ENCODE measurements around the gene CSTA.

CSTA gene

DNA sequence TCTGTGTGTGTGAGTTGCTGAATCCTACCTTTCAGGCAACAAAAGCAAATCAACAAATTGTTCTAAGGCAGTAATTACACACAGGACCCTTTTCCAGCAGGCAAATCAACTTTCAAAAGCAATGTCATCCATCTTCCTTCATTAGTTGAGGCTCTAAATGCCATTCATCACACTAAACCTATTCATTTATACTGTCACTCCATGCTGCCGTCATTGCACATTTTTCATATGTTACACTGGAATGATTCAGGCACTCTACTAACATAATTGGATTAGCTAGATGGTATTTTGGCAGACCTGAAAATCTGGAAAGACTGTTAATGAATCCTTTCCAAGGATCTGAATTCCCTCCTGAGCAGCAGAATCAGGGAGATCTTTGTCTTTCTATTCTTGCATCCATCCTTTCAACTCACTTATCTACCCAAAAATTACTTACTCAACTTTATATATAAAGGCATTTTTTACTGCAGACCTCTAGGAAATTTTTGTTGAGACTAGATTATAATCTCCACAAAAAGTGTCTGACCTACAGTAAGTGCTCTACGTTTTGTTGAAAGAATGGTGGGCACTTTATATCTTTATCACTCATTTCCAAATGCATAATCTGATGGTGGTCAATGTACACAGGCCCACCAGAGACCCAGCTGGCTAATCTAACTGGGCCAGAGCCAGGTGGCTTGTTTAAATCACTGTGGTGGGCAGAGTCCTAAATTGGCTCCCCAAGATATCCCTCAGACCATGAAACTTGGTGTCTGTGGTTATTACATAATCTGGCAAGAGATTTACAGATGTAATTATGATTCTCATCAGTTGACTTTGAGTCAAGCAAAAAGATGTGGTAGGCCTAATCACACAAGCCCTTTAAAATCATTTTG, 33.0 kb downstream of the CSTA start:
- Histone ChIP-seq H3F3A (ENCODE audit: insufficient read depth) (0 out of 2 replicates have a peak, but pooled peaks cover 5% of the 10 kb centered on the region), H3K79me2 (ENCODE audit: insufficient read depth, low read length) (no peaks in the 10 kb centered on the region), H3K4me2 (ENCODE audit: low read depth, low read length, poor library complexity, severe bottlenecking) (no peak overlapping the region), H3K9ac (ENCODE audit: low read length) (no peak overlapping the region), H3K27me3 (ENCODE audit: low read length) (no peaks in the 10 kb centered on the region), H3K9me2 (replicated peaks; ENCODE audit: insufficient read depth, low read length) (no peaks in the 10 kb centered on the region), H3K9me3 (ENCODE audit: insufficient read depth, low read length) (no peaks in the 10 kb centered on the region), H3K27ac (ENCODE audit: low read depth, low read length) (no peak overlapping the region), H3K36me3 (ENCODE audit: low read length) (peaks cover 24% of the 10 kb centered on the region; the same call in 1 of the 2 replicates), H4K20me1 (ENCODE audit: low read depth, low read length) (no peaks in the 10 kb centered on the region), H2AFZ (ENCODE audit: low read depth, low read length, severe bottlenecking) (no peak overlapping the region), H3K4me3 (ENCODE audit: insufficient read depth, low read length, poor library complexity, severe bottlenecking) (no peak overlapping the region)
- TF ChIP-seq EZH2phosphoT487 (conservative IDR thresholded peaks at IDR 0.05; ENCODE audit: low read length): no peak
- TF ChIP-seq, protein P1, sequence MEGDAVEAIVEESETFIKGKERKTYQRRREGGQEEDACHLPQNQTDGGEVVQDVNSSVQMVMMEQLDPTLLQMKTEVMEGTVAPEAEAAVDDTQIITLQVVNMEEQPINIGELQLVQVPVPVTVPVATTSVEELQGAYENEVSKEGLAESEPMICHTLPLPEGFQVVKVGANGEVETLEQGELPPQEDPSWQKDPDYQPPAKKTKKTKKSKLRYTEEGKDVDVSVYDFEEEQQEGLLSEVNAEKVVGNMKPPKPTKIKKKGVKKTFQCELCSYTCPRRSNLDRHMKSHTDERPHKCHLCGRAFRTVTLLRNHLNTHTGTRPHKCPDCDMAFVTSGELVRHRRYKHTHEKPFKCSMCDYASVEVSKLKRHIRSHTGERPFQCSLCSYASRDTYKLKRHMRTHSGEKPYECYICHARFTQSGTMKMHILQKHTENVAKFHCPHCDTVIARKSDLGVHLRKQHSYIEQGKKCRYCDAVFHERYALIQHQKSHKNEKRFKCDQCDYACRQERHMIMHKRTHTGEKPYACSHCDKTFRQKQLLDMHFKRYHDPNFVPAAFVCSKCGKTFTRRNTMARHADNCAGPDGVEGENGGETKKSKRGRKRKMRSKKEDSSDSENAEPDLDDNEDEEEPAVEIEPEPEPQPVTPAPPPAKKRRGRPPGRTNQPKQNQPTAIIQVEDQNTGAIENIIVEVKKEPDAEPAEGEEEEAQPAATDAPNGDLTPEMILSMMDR (IDR thresholded peaks at IDR 0.05; ENCODE audit: insufficient read depth, low read length, poor library complexity, severe bottlenecking): no peak

DNA sequence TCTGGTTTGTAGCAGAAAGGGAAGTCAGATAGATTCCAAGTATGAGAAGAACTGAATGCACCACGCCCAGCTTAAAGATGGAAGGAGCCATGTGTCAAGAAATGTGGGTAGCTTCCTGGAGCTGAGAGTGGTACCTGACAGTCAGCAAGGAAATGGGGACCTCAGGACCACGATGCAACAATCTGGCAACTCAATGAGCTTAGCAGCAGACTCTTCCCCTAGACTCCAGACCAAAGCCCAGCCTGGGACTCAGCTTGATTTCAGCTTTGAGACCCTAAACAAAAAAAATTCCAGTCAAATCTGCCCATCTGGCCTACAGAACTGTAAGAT, 33.6 kb downstream of the CSTA start:
- Histone ChIP-seq H3K4me3 (ENCODE audit: insufficient read depth, low read length, poor library complexity, severe bottlenecking) (no peak overlapping the region), H3K27ac (ENCODE audit: low read depth, low read length) (no peak overlapping the region)
- no peak for TF ChIP-seq EZH2phosphoT487 (conservative IDR thresholded peaks at IDR 0.05; ENCODE audit: low read length)

DNA sequence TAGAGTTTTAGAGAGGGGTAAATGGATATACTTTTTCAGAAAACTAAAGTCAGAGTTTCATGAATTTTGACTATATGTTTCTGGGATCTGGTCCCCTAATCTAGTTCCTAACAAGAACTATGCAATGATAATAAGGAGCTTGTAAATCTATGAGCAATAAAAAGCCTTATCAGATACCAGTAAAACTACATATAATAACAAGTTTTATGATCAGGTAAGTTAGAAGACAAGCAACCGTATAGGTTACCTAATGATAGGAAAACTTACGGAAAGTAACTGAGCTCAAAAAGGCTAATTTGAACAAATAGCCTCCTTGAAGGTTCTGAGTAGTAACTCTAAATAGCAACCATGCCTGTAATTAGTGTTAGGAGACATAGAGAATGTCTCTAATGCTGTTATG, 37.0 kb downstream of the CSTA start:
- H3K4me2 ChIP-seq (ENCODE audit: low read depth, low read length, poor library complexity, severe bottlenecking): no peak overlapping the region
- no peaks in the 10 kb centered on the region for H3K27me3 ChIP-seq (ENCODE audit: low read length)
- no peaks in the 10 kb centered on the region for H3K9me2 ChIP-seq (replicated peaks; ENCODE audit: insufficient read depth, low read length)
- H3K79me2 ChIP-seq (ENCODE audit: insufficient read depth, low read length): no peaks in the 10 kb centered on the region
- no peak for TF ChIP-seq EZH2phosphoT487 (conservative IDR thresholded peaks at IDR 0.05; ENCODE audit: low read length)
- TF ChIP-seq, protein P1 (IDR thresholded peaks at IDR 0.05; ENCODE audit: insufficient read depth, low read length, poor library complexity, severe bottlenecking): no peak
- no peaks in the 10 kb centered on the region for H3K9me3 ChIP-seq (ENCODE audit: insufficient read depth, low read length)
- H2AFZ ChIP-seq (ENCODE audit: low read depth, low read length, severe bottlenecking): no peak overlapping the region
- peaks cover 25% of the 10 kb centered on the region; the same call in 1 of the 2 replicates for H3K36me3 ChIP-seq (ENCODE audit: low read length)
- H4K20me1 ChIP-seq (ENCODE audit: low read depth, low read length): no peaks in the 10 kb centered on the region
- H3F3A ChIP-seq (ENCODE audit: insufficient read depth): 0 out of 2 replicates have a peak, but pooled peaks cover 5% of the 10 kb centered on the region
- H3K27ac ChIP-seq (ENCODE audit: low read depth, low read length): no peak overlapping the region
- H3K4me3 ChIP-seq (ENCODE audit: insufficient read depth, low read length, poor library complexity, severe bottlenecking): no peak overlapping the region
- no peak overlapping the region for H3K9ac ChIP-seq (ENCODE audit: low read length)

More for the DNA sequence above, 33.6 kb downstream of the CSTA start:
- H2AFZ ChIP-seq (ENCODE audit: low read depth, low read length, severe bottlenecking): no peak overlapping the region
- peaks cover 25% of the 10 kb centered on the region; the same call in 1 of the 2 replicates for H3K36me3 ChIP-seq (ENCODE audit: low read length)
- no peaks in the 10 kb centered on the region for H4K20me1 ChIP-seq (ENCODE audit: low read depth, low read length)
- no peak overlapping the region for H3K4me2 ChIP-seq (ENCODE audit: low read depth, low read length, poor library complexity, severe bottlenecking)
- no peak overlapping the region for H3K9ac ChIP-seq (ENCODE audit: low read length)
- no peaks in the 10 kb centered on the region for H3K79me2 ChIP-seq (ENCODE audit: insufficient read depth, low read length)
- H3K9me3 ChIP-seq (ENCODE audit: insufficient read depth, low read length): no peaks in the 10 kb centered on the region
- H3K9me2 ChIP-seq (replicated peaks; ENCODE audit: insufficient read depth, low read length): no peaks in the 10 kb centered on the region
- 0 out of 2 replicates have a peak, but pooled peaks cover 5% of the 10 kb centered on the region for H3F3A ChIP-seq (ENCODE audit: insufficient read depth)
- H3K27me3 ChIP-seq (ENCODE audit: low read length): no peaks in the 10 kb centered on the region

DNA sequence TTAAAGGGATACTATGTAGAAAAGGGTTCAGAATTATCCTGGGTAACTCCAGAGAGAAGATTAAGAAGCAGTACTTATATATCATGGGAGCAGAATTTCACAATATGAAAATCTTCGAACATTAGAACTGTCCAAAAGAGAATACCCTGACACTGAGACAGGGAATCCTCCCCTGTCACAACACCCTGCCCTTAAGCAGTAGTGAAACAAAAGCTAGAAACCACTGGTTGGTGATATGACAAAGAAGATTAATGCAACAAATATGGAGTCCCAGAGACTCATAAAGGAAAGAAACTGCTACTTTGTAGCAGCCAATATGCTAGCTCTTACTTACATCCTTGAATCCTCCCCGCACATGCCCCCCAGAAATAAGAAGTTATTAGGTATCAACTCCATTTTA, 39.4 kb downstream of the CSTA start:
- H3K27ac ChIP-seq (ENCODE audit: low read depth, low read length): no peak overlapping the region
- H3K36me3 ChIP-seq (ENCODE audit: low read length): peaks cover 36% of the 10 kb centered on the region; the same call in 1 of the 2 replicates
- H3K9me3 ChIP-seq (ENCODE audit: insufficient read depth, low read length): no peaks in the 10 kb centered on the region
- H3K79me2 ChIP-seq (ENCODE audit: insufficient read depth, low read length): no peaks in the 10 kb centered on the region
- no peak overlapping the region for H2AFZ ChIP-seq (ENCODE audit: low read depth, low read length, severe bottlenecking)
- 0 out of 2 replicates have a peak, but pooled peaks cover 5% of the 10 kb centered on the region for H3F3A ChIP-seq (ENCODE audit: insufficient read depth)
- H3K9me2 ChIP-seq (replicated peaks; ENCODE audit: insufficient read depth, low read length): no peaks in the 10 kb centered on the region
- H3K9ac ChIP-seq (ENCODE audit: low read length): no peak overlapping the region
- no peak overlapping the region for H3K4me3 ChIP-seq (ENCODE audit: insufficient read depth, low read length, poor library complexity, severe bottlenecking)
- H4K20me1 ChIP-seq (ENCODE audit: low read depth, low read length): no peaks in the 10 kb centered on the region
- no peaks in the 10 kb centered on the region for H3K27me3 ChIP-seq (ENCODE audit: low read length)
- TF ChIP-seq, protein P1 (IDR thresholded peaks at IDR 0.05; ENCODE audit: insufficient read depth, low read length, poor library complexity, severe bottlenecking): no peak
- no peak for TF ChIP-seq EZH2phosphoT487 (conservative IDR thresholded peaks at IDR 0.05; ENCODE audit: low read length)
- H3K4me2 ChIP-seq (ENCODE audit: low read depth, low read length, poor library complexity, severe bottlenecking): no peak overlapping the region
